ACHN (cell line): Measurements from ENCODE around the gene TMEM72.

Experiments used
- DNase-seq: peaks from one replicate; pipeline ENCODE4 v3.0.0-alpha.2; 2015
- in situ Hi-C: cut with HindIII; loops from 2 replicates; pipeline ENCODE4 v1.10.0; 2017; ENCODE audit warnings: low sequenced_read_pairs, low pct_ligation_motif_present, low pct_unique_long_range_greater_than_20kb

TMEM72 gene

GRCh38 chr10:44885710-44886109 is 25.4 kb upstream of the TMEM72 start:
- no peak for DNase-seq
- in situ Hi-C loops: no loop called here

DNA sequence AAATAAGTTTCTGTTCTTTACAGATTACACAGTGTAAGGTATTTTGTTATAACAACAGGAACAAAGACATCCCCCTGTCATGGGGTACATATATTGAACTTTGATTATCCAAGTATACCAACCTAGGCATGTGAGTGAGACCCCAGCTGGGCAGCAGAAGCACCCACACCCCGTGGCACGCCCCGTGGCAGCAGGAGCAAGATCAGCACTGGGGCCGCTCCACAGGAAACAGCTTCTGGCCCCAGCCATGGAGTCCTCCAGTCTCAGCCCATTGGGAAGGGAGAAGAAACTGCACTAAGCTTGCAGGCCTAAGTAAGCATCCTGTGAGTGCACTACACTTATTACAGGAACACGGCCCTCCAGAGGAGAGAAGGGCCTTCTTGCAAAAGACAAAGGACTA is 24.2 kb upstream of the TMEM72 start:
- in situ Hi-C loops: no loop called here
- no peak for DNase-seq

DNA sequence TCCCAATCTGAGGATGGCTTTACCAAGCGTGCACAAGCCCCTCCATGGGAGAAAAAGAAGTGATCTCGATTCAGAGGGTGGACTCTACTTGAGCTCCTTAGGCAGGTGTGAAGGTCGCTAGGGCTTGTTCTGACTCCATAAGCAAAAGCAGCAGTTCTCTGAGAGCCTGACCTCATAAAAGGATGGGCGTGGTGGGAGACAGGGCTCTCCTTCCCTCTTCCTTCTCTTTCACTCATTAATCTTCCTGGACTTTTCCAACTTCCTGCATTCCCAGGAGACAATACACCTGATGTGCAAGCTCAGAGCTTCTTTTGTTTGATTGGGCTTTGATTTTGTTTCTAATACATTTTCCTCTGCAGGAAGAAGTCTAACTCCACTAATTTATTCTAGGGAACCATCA is 22.3 kb upstream of the TMEM72 start:
- in situ Hi-C loops: no loop called here
- DNase-seq: no peak

- no peak for DNase-seq
- in situ Hi-C loops: no loop called here
These were observed 21.3 kb upstream of the TMEM72 start for GRCh38 chr10:44889834-44890233.

DNA sequence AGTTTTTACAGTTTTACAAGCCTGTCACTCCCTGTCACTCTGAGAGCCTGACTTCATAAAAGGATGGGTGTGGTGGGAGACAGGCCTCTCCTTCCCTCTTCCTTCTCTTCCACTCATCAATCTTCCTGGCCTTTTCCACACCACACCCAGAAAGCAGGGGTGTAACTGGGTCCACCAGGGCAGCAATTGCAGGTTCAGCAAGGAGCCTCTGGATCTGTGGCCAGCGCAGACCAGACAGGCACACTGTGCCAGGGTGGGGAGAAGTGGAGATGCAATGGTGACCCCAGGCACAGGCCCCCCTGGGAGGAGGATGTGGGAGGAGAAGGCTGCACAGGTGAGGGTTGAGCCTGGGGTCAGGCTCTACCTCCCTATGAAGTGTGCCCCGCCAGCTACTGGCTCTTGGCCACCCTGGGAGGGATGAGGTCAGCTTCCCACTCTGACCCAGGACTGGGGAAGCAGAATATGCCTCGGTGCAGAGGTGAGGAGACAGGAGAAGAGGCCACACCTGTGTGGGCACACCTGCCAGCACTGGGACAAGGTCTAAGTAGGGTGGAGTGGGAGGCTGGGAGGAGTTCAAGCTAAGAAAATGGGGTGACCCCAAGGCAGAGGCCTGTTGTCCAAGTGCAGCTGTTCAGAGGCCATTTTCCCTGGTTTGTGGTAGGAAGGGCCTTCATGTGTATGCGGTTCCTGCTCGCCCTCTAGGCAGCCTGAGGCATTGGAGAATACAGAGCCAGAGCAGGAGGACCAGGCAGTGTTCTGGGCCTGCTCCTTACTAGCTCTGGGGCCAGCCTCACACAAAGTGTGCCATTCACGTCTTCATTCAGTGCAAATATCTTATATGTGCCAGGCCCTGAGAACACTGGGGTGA is 20.2 kb upstream of the TMEM72 start:
- in situ Hi-C loops: no loop called here
- DNase-seq: no peak

DNA sequence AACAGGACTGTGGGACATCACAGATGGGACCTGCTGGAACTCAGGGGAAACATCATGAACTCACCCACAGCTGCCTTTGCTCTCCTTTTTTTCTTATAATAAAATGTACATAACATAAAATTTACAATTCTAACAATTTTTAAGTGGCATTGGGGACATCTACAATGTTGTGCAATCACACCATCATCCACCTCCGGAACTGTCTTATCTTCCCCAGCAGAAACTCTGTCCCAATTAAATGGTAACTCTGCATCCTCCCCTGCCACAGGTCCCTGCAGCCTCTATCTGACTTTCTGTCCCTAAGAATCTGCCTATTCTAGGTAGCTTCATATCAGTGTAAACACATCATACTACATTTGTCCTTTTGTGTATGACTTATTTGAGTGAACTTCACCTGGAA is 19.4 kb upstream of the TMEM72 start:
- in situ Hi-C loops: no loop called here
- no peak for DNase-seq

DNA sequence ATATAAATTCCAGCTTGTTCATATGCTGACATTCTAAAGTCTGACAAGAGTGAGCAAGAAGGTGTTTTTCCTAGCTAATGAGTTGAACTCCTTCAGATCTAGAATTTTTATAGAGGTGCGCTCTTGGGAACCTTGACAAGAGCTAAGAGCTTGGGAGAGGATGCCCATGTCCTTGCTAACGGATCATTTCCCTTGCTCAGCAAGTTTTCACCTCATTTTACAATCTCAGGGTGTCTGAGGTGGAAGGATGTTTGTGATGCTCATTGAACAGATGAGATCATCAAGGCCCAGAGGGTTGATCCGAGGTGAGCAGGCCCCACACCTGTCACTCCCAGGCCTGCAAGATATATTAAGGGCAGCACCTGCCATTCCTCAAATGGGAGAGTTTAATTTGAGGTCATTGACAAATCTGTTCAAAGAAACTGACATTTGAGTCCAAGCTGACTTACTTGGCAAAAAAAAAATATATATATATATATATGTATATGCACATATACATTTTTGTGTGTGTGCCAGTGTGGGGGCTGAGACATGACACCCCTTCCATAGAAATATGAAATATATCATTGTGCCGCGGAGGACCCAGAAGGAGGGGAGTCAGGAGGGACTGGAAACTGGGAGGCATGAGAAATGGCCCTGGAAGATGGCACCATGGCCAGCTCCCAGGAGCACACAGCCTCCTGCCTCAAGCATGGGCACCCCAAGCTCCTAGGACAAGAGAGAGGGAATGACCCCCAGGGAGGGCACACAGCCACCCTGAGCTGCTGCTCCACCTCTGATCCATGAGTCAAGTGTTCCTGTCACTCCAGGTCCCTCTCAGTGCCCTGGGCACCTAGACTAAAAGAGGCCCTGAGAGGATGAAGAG is 17.3 kb upstream of the TMEM72 start:
- no peak for DNase-seq
- in situ Hi-C loops: no loop called here

- DNase-seq: no peak
- in situ Hi-C loops: no loop called here
These were observed 16.4 kb upstream of the TMEM72 start for GRCh38 chr10:44894691-44895090.

DNA sequence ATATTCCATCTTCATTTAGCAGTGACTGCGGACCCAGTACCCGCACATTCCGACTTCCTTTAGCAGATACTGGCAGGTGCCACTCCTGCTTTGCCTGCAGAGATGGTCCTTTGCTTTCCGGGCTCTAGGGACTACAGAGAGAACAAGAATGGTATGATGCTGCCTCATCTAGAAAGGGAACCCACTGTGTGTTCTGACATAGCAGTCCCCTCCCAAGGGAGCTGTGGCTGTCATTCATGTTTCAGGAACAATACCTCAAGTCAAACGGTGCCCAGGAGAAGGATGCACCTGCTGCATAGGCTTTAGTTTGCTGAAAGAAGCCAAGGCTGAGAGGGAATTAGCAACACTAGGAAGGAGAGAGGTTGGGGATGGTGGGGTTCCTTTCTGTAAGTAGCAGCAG is 15.9 kb upstream of the TMEM72 start:
- in situ Hi-C loops: no loop called here
- DNase-seq: no peak

- DNase-seq: no peak
- in situ Hi-C loops: no loop called here
These were observed 14.1 kb upstream of the TMEM72 start for GRCh38 chr10:44897049-44897448.

DNA sequence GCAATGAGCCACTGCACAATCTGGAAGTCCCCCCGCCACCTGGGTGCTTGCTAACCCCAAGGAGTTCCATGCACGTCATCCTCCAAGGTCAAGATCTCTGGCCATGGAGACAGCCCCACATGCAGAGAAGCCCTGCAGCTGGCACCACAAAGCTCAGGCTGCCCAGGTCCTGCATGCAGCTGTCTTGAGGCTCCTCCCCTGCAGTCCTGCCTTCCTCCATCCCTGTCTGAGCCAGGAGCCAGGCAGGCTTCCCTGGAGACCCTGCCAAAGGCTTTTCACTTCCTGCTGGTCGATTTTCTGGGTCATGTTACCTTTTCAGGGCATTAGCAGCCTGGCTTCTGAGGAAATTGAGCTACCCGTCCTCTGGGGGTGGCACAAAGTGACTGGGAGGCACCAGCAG is 12.5 kb upstream of the TMEM72 start:
- in situ Hi-C loops: no loop called here
- no peak for DNase-seq

DNA sequence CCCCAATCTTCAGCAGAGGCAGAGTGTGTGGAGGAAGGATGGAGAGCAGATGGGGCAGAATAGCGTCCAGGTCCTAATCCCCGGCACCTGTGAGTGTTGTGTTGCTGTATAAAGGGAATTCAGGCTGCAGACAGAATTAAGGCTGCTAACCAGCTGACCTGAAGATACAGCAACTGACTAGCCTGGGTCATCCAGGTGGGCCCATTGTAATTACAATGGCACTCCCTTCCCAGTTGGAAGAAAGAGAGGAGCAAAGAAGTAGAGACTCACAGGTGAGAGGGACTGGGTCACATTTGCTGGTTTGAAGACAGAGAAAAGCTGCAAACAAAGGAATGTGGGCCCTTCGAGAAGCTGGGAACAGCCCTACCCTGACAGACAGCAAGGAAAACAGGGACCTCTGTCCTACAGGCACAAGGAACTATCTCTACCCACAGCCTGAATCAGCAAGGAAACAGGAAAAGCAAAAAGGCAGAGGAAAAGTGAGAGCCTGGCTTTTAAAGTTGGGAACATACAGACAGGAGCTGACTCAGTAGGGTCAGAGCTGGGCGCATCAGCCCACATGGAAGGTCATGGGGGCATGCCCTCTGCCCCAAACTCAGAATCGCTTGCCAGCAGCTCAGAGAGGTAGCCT is 11.6 kb upstream of the TMEM72 start:
- in situ Hi-C loops: no loop called here
- DNase-seq: no peak

DNA sequence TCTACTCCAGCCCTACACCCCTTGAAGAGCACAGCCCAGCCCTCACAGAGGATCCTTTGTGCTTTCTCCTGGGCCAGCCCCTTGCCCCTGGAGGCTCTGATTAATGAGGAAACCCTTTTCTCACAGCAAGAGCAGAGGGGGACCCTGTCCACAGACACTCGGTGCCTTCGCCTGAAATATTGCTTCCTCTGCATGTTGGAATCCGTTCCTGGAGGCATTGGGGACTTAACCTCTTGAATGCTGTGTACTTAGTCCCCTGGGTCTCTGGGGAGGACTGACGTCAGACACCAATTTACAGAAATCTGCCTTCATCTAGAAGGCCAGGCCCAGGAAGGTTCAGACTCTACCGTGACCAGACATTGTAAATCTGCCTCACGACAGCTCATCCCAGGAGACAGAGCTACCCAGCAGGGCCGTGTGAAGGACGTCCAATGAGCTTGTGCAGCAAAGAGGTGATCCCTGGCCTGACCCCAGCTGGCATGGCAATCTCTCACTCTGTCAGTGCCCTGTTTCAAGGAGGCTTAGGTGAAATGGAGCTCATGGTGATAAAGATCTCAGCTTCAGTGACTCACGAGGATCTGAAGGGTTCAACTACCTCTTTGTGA is 8.1 kb upstream of the TMEM72 start:
- no peak for DNase-seq
- in situ Hi-C loops: no loop called here

GRCh38 chr10:44906486-44906885 is 4.7 kb upstream of the TMEM72 start:
- in situ Hi-C loops: no loop called here
- no peak for DNase-seq

- in situ Hi-C loops: no loop called here
- no peak for DNase-seq
These were observed 3.6 kb upstream of the TMEM72 start for GRCh38 chr10:44907556-44907955.

GRCh38 chr10:44908066-44908749 is 2.9 kb upstream of the TMEM72 start:
- DNase-seq: no peak
- in situ Hi-C loops: no loop called here

DNA sequence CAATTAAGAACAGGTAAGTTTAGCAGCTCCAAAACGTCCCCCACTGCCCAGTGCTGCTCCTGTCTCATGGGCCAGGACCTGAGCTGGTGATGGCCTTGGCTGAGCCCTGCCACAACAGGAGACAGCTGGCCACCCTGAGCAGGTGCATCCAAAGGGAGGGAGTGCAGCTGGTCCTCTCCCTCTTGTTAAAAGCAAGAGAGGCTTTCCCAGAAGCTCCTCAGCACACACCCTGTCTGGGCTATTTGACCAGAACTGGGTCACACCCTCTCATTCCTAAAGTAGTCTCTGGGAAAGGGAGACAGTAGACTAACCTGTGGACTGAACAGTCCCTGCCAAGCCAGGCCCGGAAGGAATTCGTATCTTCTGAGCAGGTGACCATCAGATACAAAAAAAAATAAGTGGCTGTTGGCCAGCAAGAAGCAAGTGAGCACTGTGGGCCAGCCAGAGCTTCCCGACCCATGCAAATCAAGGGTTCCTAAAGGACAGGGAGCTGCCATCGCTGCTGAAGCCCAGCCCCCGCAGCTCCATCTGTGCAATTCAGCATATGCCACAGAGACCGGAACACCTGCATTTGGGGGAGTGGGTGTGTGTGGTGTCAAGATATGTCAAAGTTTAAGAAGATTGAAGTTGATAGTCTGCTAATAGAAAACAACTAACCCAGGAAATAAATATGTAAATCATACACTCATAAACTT is 2.1 kb upstream of the TMEM72 start:
- no peak for DNase-seq
- in situ Hi-C loops: no loop called here

- in situ Hi-C loops: no loop called here
These were observed 1.2 kb upstream of the TMEM72 start for GRCh38 chr10:44909910-44910309.

More at GRCh38 chr10:44909910-44910309, 1.2 kb upstream of the TMEM72 start:
- DNase-seq: no peak
